GM19099 (cell line): ENCODE results near the gene PRSS2.

Experiments
- POLR2A ChIP-seq: IDR thresholded peaks from 3 replicates; pipeline ENCODE4 v1.6.1; 2011; ENCODE audit warnings: low read depth; ENCODE audit not compliant: insufficient read length; ENCODE audit errors: extremely low read depth

The PRSS2 gene

GRCh38 chr7:142784716-142785115 is 13.9 kb downstream of the PRSS2 start:
- TF ChIP-seq POLR2A, result no peak

- no peak for TF ChIP-seq POLR2A
Observed at GRCh38 chr7:142785841-142786250, 15.1 kb downstream of the PRSS2 start.

- TF ChIP-seq POLR2A, result no peak
Observed at GRCh38 chr7:142787034-142787768, 16.4 kb downstream of the PRSS2 start.

- TF ChIP-seq POLR2A, result no peak
Observed at GRCh38 chr7:142787783-142788182, 17.0 kb downstream of the PRSS2 start.

- no peak for TF ChIP-seq POLR2A
Observed at GRCh38 chr7:142788303-142789289, 17.8 kb downstream of the PRSS2 start.

- TF ChIP-seq POLR2A, result no peak
Observed at GRCh38 chr7:142789441-142789840, 18.7 kb downstream of the PRSS2 start.

GRCh38 chr7:142790056-142790455 is 19.3 kb downstream of the PRSS2 start:
- TF ChIP-seq POLR2A, result no peak

- TF ChIP-seq POLR2A, result no peak
Observed at GRCh38 chr7:142790555-142790954, 19.8 kb downstream of the PRSS2 start.

GRCh38 chr7:142791502-142791901 is 20.7 kb downstream of the PRSS2 start:
- TF ChIP-seq POLR2A, result no peak

GRCh38 chr7:142792129-142792528 is 21.4 kb downstream of the PRSS2 start:
- TF ChIP-seq POLR2A, result no peak

- no peak for TF ChIP-seq POLR2A
Observed at GRCh38 chr7:142792593-142792992, 21.8 kb downstream of the PRSS2 start.

- no peak for TF ChIP-seq POLR2A
Observed at GRCh38 chr7:142793156-142793555, 22.4 kb downstream of the PRSS2 start.

- TF ChIP-seq POLR2A, result no peak
Observed at GRCh38 chr7:142795339-142795863, 24.6 kb downstream of the PRSS2 start.

- TF ChIP-seq POLR2A, result no peak
Observed at GRCh38 chr7:142796001-142796500, 25.3 kb downstream of the PRSS2 start.
